C4-2B (cell line): ENCODE measurements around the gene IFI16.
"Not testable (repeated sequence)": the region's sequence is repeated elsewhere in the genome, so short reads cannot be mapped to it uniquely, and the experiment has no call there.

Experiments used
- CTCF ChIP-seq: fragments of 450-650 bp; conservative IDR thresholded peaks from 2 replicates; pipeline ENCODE4 v1.5.1; 2017; ENCODE audit warnings: mild to moderate bottlenecking
- ZFX ChIP-seq: fragments of 450-650 bp; IDR thresholded peaks from 2 replicates; pipeline ENCODE4 v1.6.1; 2017

DNA sequence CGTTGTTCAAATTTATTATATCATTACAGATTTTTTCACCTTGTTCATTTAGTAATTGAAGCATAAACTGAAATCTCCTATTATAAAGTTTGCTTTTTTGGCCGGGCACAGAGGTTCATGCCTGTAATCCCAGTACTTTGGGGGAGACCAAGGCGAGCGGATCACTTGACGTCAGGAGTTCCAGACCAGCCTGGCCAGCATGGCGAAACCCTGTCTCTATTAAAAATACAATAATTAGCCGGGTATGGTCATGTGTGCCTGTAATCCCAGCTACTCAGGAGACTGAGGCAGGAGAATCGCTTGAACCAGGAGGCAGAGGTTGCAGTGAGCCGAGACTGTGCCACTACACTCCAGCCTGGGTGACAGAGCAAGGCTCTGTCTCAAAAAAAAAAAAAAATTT is 1.3 kb downstream of the IFI16 start:
- TF ChIP-seq CTCF, ZFX: not testable (repeated sequence)
